ENCODE data around the gene PLD1.

The PLD1 gene

GRCh38 chr3:171622126-171622525 lies 188.2 kb downstream of the PLD1 start:
- no peak for TF ChIP-seq SIN3A (IDR thresholded peaks at IDR 0.05; ENCODE audit: borderline replicate concordance, insufficient read depth, low read length)
- TF ChIP-seq TAF1 (IDR thresholded peaks at IDR 0.05; ENCODE audit: borderline replicate concordance, insufficient read depth, low read length) = no peak
- no peak for TF ChIP-seq POLR2AphosphoS5 (IDR thresholded peaks at IDR 0.05; ENCODE audit: low read depth, low read length)
- TF ChIP-seq REST (IDR thresholded peaks at IDR 0.05; ENCODE audit: insufficient read depth in 1 of 2, low read depth in 2 of 2, low read length in 2 of 2) = no peak
- no peak for TF ChIP-seq FOXP2 (optimal IDR thresholded peaks at IDR 0.05; ENCODE audit: borderline replicate concordance, extremely low read depth, extremely low read length, insufficient read depth)

- TF ChIP-seq POLR2AphosphoS5 (IDR thresholded peaks at IDR 0.05; ENCODE audit: low read depth, low read length) = no peak
- no peak for TF ChIP-seq SIN3A (IDR thresholded peaks at IDR 0.05; ENCODE audit: borderline replicate concordance, insufficient read depth, low read length)
- TF ChIP-seq REST (IDR thresholded peaks at IDR 0.05; ENCODE audit: insufficient read depth in 1 of 2, low read depth in 2 of 2, low read length in 2 of 2) = no peak
- no peak for TF ChIP-seq TAF1 (IDR thresholded peaks at IDR 0.05; ENCODE audit: borderline replicate concordance, insufficient read depth, low read length)
- TF ChIP-seq FOXP2 (optimal IDR thresholded peaks at IDR 0.05; ENCODE audit: borderline replicate concordance, extremely low read depth, extremely low read length, insufficient read depth) = no peak
These were observed 189.4 kb downstream of the PLD1 start for GRCh38 chr3:171620825-171621434.

- TF ChIP-seq REST (IDR thresholded peaks at IDR 0.05; ENCODE audit: insufficient read depth in 1 of 2, low read depth in 2 of 2, low read length in 2 of 2) (no peak), SIN3A (IDR thresholded peaks at IDR 0.05; ENCODE audit: borderline replicate concordance, insufficient read depth, low read length) (no peak), TAF1 (IDR thresholded peaks at IDR 0.05; ENCODE audit: borderline replicate concordance, insufficient read depth, low read length) (no peak), POLR2AphosphoS5 (IDR thresholded peaks at IDR 0.05; ENCODE audit: low read depth, low read length) (no peak), FOXP2 (optimal IDR thresholded peaks at IDR 0.05; ENCODE audit: borderline replicate concordance, extremely low read depth, extremely low read length, insufficient read depth) (no peak)
These were observed 193.5 kb downstream of the PLD1 start for GRCh38 chr3:171616798-171617197.

- TF ChIP-seq REST (IDR thresholded peaks at IDR 0.05; ENCODE audit: insufficient read depth in 1 of 2, low read depth in 2 of 2, low read length in 2 of 2) (no peak), SIN3A (IDR thresholded peaks at IDR 0.05; ENCODE audit: borderline replicate concordance, insufficient read depth, low read length) (no peak), POLR2AphosphoS5 (IDR thresholded peaks at IDR 0.05; ENCODE audit: low read depth, low read length) (no peak), FOXP2 (optimal IDR thresholded peaks at IDR 0.05; ENCODE audit: borderline replicate concordance, extremely low read depth, extremely low read length, insufficient read depth) (no peak), TAF1 (IDR thresholded peaks at IDR 0.05; ENCODE audit: borderline replicate concordance, insufficient read depth, low read length) (no peak)
These were observed 194.6 kb downstream of the PLD1 start for GRCh38 chr3:171615686-171616085.
